ENCODE results near the gene DTHD1. TPM values are rescaled to one million over a fixed set of nuclear protein-coding genes. Genes with fewer than 3 reads are reported as not detected.

The DTHD1 gene
- polyA plus RNA-seq, 1 of the 3 experiments (the other 2 are of a cell fraction) = not detected

DNA sequence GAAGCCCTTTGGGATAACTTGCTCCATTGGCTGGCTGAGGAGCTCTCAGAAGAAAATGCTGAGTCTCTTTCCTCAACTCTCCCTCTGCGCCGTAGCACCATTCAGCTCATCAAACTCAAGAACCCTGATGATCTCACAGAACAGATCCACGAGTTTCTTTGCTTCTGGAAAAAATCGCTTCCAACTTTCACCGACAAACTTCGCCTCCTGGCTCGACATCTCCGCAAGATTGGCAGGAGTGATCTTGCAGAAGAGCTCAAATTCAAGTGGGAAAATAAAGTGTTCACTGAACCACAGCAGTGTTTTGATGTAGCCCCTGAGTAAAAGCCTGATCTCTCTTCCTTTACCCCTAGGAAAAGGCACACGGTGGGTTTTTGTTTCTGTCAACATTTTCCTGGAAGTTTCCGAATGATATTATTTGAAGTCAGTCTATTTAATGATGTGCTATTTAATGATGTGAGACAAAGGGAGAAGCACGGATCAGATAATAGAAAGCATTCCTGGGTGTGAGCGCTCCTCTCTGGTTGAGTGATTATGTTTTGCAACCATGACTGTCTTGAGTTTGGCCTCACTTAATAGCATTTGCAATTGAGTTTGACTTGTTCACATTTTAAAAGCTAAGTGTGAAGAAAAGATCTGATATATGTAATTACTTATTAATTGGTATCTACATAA is 62.2 kb downstream of the DTHD1 start:
- no peak overlapping the region for H2AFZ ChIP-seq (ENCODE audit: low read depth)
- no peaks in the 10 kb centered on the region for H3K79me2 ChIP-seq (ENCODE audit: insufficient read depth)
- no peaks in the 10 kb centered on the region for H3K9me2 ChIP-seq
- ChIA-PET POLR2A (no interaction called here), CTCF (interaction anchor here (1.4 to 1.5 kb wide), 2 partner anchors 56 to 1046 kb away, joined by 3 to 7 read pairs; no protein-coding TSS in a partner anchor)
- TF ChIP-seq EP300 (IDR thresholded peaks at IDR 0.05; ENCODE audit: borderline replicate concordance in 1 of 2, low read depth in 1 of 2, low read length in 1 of 2) = no peak
- TF ChIP-seq FOXM1 (IDR thresholded peaks at IDR 0.05; ENCODE audit: low read depth) = no peak
- TF ChIP-seq, protein P1, sequence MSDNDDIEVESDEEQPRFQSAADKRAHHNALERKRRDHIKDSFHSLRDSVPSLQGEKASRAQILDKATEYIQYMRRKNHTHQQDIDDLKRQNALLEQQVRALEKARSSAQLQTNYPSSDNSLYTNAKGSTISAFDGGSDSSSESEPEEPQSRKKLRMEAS (IDR thresholded peaks at IDR 0.05; ENCODE audit: low read depth) = no peak
- no peak for TF ChIP-seq POLR2AphosphoS5 (IDR thresholded peaks at IDR 0.05; ENCODE audit: low read depth, low read length)
- TF ChIP-seq FOSL2 (IDR thresholded peaks at IDR 0.05; ENCODE audit: borderline replicate concordance, low read depth) = no peak
- no peak for TF ChIP-seq EZH2phosphoT487 (IDR thresholded peaks at IDR 0.05; ENCODE audit: borderline replicate concordance, low read depth)
- TF ChIP-seq FOXJ3 (CRISPR knock-in tag; IDR thresholded peaks at IDR 0.05) = no peak
- TF ChIP-seq, protein P2, sequence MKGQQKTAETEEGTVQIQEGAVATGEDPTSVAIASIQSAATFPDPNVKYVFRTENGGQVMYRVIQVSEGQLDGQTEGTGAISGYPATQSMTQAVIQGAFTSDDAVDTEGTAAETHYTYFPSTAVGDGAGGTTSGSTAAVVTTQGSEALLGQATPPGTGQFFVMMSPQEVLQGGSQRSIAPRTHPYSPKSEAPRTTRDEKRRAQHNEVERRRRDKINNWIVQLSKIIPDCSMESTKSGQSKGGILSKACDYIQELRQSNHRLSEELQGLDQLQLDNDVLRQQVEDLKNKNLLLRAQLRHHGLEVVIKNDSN (IDR thresholded peaks at IDR 0.05; ENCODE audit: borderline replicate concordance, low read depth) = no peak
- no peak for TF ChIP-seq NRF1 (IDR thresholded peaks at IDR 0.05; ENCODE audit: low read depth, low read length)
- no peak for TF ChIP-seq MXI1 (IDR thresholded peaks at IDR 0.05; ENCODE audit: low read depth, low read length)
- no peaks in the 10 kb centered on the region for H3K9me3 ChIP-seq
- DNase-seq = no peak
- H3F3A ChIP-seq (replicated peaks; ENCODE audit: insufficient read depth) = no peaks in the 10 kb centered on the region
- 17% methylated on average over 12 of the region's 12 CpGs for WGBS (ENCODE audit: low lambda C conversion rate)
- H3K27ac ChIP-seq (ENCODE audit: low read depth in 2 of 2, low read length in 1 of 2) = no peak overlapping the region
- no peak overlapping the region for H3K9ac ChIP-seq
- H3K36me3 ChIP-seq (replicated peaks in 1 of 2; ENCODE audit: control insufficient read depth in 1 of 2, insufficient read depth in 2 of 2, low read length in 1 of 2) = no peaks in the 10 kb centered on the region
- no peak overlapping the region for H3K4me2 ChIP-seq
- H3K27me3 ChIP-seq (ENCODE audit: insufficient read depth) = 0 out of 2 replicates have a peak, but pooled peaks cover 4% of the 10 kb centered on the region
- no peak overlapping the region for H3K4me3 ChIP-seq (ENCODE audit: low read depth in 2 of 2, low read length in 1 of 2)
- no peaks in the 10 kb centered on the region for H3K4me1 ChIP-seq (ENCODE audit: control insufficient read depth in 1 of 2, insufficient read depth in 2 of 2, low read depth in 1 of 2, low read length in 1 of 2)
- no peaks in the 10 kb centered on the region for H4K20me1 ChIP-seq (ENCODE audit: insufficient read depth)

DNA sequence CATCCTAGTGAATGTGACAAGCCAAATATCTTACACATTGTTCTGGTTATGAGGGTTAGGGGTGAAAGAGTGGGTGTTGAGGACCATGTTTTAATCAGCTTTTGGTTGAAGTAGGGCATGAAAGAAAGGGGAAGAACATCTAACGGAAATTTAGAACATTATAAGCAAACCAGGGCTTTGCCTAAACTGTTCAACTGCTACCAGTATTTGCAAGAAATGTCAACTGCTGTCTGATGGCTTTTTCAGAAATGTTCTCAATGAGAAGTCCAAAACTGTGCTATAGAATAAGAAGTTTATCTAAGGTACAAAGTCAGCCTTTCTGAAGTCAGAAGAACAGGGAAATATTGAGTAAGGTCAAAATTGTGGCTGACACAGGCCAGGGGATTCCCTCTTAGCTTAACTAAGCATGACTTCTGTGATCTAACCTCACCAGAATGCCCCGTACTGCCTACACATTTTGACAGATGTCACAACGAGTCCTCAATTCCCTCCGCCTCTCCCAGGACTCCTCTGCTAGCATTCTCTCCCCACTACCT is 67.1 kb downstream of the DTHD1 start:
- DNase-seq = no peak
- no peak overlapping the region for H3K27ac ChIP-seq (ENCODE audit: low read depth in 2 of 2, low read length in 1 of 2)
- H3K4me2 ChIP-seq = no peak overlapping the region
- H3K79me2 ChIP-seq (ENCODE audit: insufficient read depth) = no peaks in the 10 kb centered on the region
- ChIA-PET POLR2A (no interaction called here), CTCF (interaction anchor here (3.9 kb wide), 1 partner anchor 51 kb away, joined by 12 read pairs; no protein-coding TSS in a partner anchor)
- no peaks in the 10 kb centered on the region for H3K9me3 ChIP-seq
- H3K36me3 ChIP-seq (replicated peaks in 1 of 2; ENCODE audit: control insufficient read depth in 1 of 2, insufficient read depth in 2 of 2, low read length in 1 of 2) = no peaks in the 10 kb centered on the region
- WGBS (ENCODE audit: low lambda C conversion rate) = 4% methylated on average over 4 of the region's 4 CpGs
- no peaks in the 10 kb centered on the region for H4K20me1 ChIP-seq (ENCODE audit: insufficient read depth)
- H3F3A ChIP-seq (replicated peaks; ENCODE audit: insufficient read depth) = no peaks in the 10 kb centered on the region
- H3K4me3 ChIP-seq (ENCODE audit: low read depth in 2 of 2, low read length in 1 of 2) = no peak overlapping the region
- TF ChIP-seq GABPA (IDR thresholded peaks at IDR 0.05; ENCODE audit: low read depth) (no peak), ELF1 (IDR thresholded peaks at IDR 0.05) (no peak), SMC3 (IDR thresholded peaks at IDR 0.05; ENCODE audit: low read depth, low read length) (no peak), NRF1 (IDR thresholded peaks at IDR 0.05; ENCODE audit: low read depth, low read length) (no peak), EP300 (IDR thresholded peaks at IDR 0.05; ENCODE audit: borderline replicate concordance in 1 of 2, low read depth in 1 of 2, low read length in 1 of 2) (no peak), POLR2AphosphoS5 (IDR thresholded peaks at IDR 0.05; ENCODE audit: low read depth, low read length) (no peak), EZH2phosphoT487 (IDR thresholded peaks at IDR 0.05; ENCODE audit: borderline replicate concordance, low read depth) (no peak)
- TF ChIP-seq, protein P3, sequence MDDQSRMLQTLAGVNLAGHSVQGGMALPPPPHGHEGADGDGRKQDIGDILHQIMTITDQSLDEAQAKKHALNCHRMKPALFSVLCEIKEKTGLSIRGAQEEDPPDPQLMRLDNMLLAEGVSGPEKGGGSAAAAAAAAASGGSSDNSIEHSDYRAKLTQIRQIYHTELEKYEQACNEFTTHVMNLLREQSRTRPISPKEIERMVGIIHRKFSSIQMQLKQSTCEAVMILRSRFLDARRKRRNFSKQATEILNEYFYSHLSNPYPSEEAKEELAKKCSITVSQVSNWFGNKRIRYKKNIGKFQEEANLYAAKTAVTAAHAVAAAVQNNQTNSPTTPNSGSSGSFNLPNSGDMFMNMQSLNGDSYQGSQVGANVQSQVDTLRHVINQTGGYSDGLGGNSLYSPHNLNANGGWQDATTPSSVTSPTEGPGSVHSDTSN (IDR thresholded peaks at IDR 0.05) = no peak
- no peaks in the 10 kb centered on the region for H3K9me2 ChIP-seq
- no peak overlapping the region for H2AFZ ChIP-seq (ENCODE audit: low read depth)
- H3K27me3 ChIP-seq (ENCODE audit: insufficient read depth) = 0 out of 2 replicates have a peak, but pooled peaks cover 3% of the 10 kb centered on the region
- no peak overlapping the region for H3K9ac ChIP-seq
- no peaks in the 10 kb centered on the region for H3K4me1 ChIP-seq (ENCODE audit: control insufficient read depth in 1 of 2, insufficient read depth in 2 of 2, low read depth in 1 of 2, low read length in 1 of 2)

All from SK-N-SH (cell line).